HepG2 (cell line): ENCODE data around the gene DCUN1D3. TPM values are rescaled to one million over a fixed set of nuclear protein-coding genes. Genes with fewer than 3 reads are reported as not detected.

Source experiments
- ATAC-seq: fragments of 200-7000 bp; cut with Tn5 transposase; 3 replicates; pipeline ENCODE4 v1.9.1; 2020; ENCODE audit warnings: mild to moderate bottlenecking, moderate library complexity
- BruUV-seq: library from RNA; stranded (reverse); fragments of 400-500 nt; replicated peaks from 2 replicates; lab custom pipeline; 2021; lab: Mats Ljungman, UMichigan
- CTCF ChIA-PET: fragments of 300-600 bp; formaldehyde crosslinking; extraction: SDS; loops from one replicate; lab custom pipeline; 2021; ENCODE audit warnings: low total read pairs, inconsistent platforms, low intra/inter-chr PET ratio; lab: Yijun Ruan, JAX
- POLR2A ChIA-PET: fragments of 350-600 bp; sonication (Branson Sonifier 250); formaldehyde crosslinking; loops from one replicate; lab custom pipeline; 2020; ENCODE audit warnings: antibody characterized with exemption, inconsistent platforms; lab: Yijun Ruan, JAX
- DNase-seq: peaks from one replicate; pipeline ENCODE4 v3.0.0-alpha.2; 2015; ENCODE audit warnings: low spot score
- FAIRE-seq: peaks from 3 replicates; lab custom pipeline; 2011; peaks lifted over from hg19 to GRCh38; lab: Jason Lieb, UNC
- H2AFZ ChIP-seq: one replicate; pipeline ENCODE4 v1.6.1; 2011; ENCODE audit warnings: low read length, inconsistent platforms
- H3K27ac ChIP-seq: fragments of 300-600 bp; 3 replicates; pipeline ENCODE4 v1.8.0; 2011; ENCODE audit warnings: mixed run types, mild to moderate bottlenecking, mixed read lengths, low read length, inconsistent platforms; ENCODE audit not compliant: insufficient read depth; ENCODE audit errors: extremely low read length
- H3K27me3 ChIP-seq, 2 experiments: fragments of 200-600 bp in 1 of 2; 2 replicates in 1 of 2; 3 replicates in 1 of 2; pipeline versions ENCODE4 v1.6.0 to v1.8.0; 2011; ENCODE audit warnings: low read length in 2 of 2, mild to moderate bottlenecking in 2 of 2, moderate library complexity in 2 of 2, inconsistent platforms in 1 of 2; ENCODE audit not compliant: insufficient read depth in 2 of 2, control insufficient read depth in 1 of 2
- H3K36me3 ChIP-seq, 2 experiments: fragments of 200-600 bp in 1 of 2; replicated peaks in 1 of 2; 2 replicates in 1 of 2; 3 replicates in 1 of 2; pipeline versions ENCODE4 v1.5.1 to v1.8.0; 2011; ENCODE audit warnings: low read length in 2 of 2, inconsistent platforms in 1 of 2; ENCODE audit not compliant: insufficient read depth in 2 of 2, control insufficient read depth in 1 of 2
- H3K4me1 ChIP-seq: 2 replicates; pipeline ENCODE4 v1.5.1; 2012; ENCODE audit warnings: low read length, inconsistent platforms; ENCODE audit not compliant: insufficient read depth
- H3K4me2 ChIP-seq: 2 replicates; pipeline ENCODE4 v1.6.0; 2011; ENCODE audit warnings: low read depth, low read length, inconsistent platforms
- H3K4me3 ChIP-seq, 3 experiments: fragments of 200-600 bp in 1 of 3; sonication (generic), shearing (Covaris generic) in 1 of 3; replicated peaks in 1 of 3; 2 replicates each; pipeline ENCODE4 v1.5.1; 2011 to 2016; ENCODE audit warnings: low read length in 3 of 3, inconsistent platforms in 2 of 3, low read depth in 2 of 3, mild to moderate bottlenecking in 2 of 3, control low read depth in 1 of 3, mixed read lengths in 1 of 3; ENCODE audit not compliant: insufficient read depth in 1 of 3
- H3K79me2 ChIP-seq: one replicate; pipeline ENCODE4 v1.6.1; 2011; ENCODE audit warnings: low read length, inconsistent platforms; ENCODE audit not compliant: insufficient read depth
- H3K9ac ChIP-seq: 2 replicates; pipeline ENCODE4 v1.6.0; 2011; ENCODE audit warnings: mild to moderate bottlenecking, low read depth, low read length, inconsistent platforms; ENCODE audit not compliant: insufficient read depth
- H3K9me3 ChIP-seq: 2 replicates; pipeline ENCODE4 v1.5.1; 2012; ENCODE audit warnings: mild to moderate bottlenecking, low read length
- H4K20me1 ChIP-seq: 2 replicates; pipeline ENCODE4 v1.6.0; 2011; ENCODE audit warnings: inconsistent platforms, mild to moderate bottlenecking, low read length, moderate library complexity; ENCODE audit not compliant: insufficient read depth
- ARID2 ChIP-seq: sonication (generic); formaldehyde crosslinking; IDR thresholded peaks from 2 replicates; pipeline ENCODE4 v1.8.1; 2022; ENCODE audit warnings: mild to moderate bottlenecking, missing genetic modification reagents, borderline replicate concordance
- DPF2 ChIP-seq: sonication (generic); formaldehyde crosslinking; IDR thresholded peaks from 2 replicates; pipeline ENCODE4 v1.4.0; 2020; ENCODE audit warnings: mild to moderate bottlenecking, low read depth, missing genetic modification reagents, borderline replicate concordance
- HDAC2 ChIP-seq: sonication (generic); formaldehyde crosslinking; IDR thresholded peaks from 2 replicates; pipeline ENCODE4 v1.4.0; 2020; ENCODE audit warnings: missing genetic modification reagents
- ISL2 ChIP-seq: sonication (generic); formaldehyde crosslinking; IDR thresholded peaks from 2 replicates; pipeline ENCODE4 v1.5.0; 2020; ENCODE audit warnings: missing genetic modification reagents
- MED1 ChIP-seq: sonication (generic); formaldehyde crosslinking; IDR thresholded peaks from 2 replicates; pipeline ENCODE4 v1.4.0; 2020; ENCODE audit warnings: missing genetic modification reagents
- MIXL1 ChIP-seq: IDR thresholded peaks from 2 replicates; pipeline ENCODE4 v1.6.1; 2016
- NRL ChIP-seq: sonication (generic); formaldehyde crosslinking; IDR thresholded peaks from 2 replicates; pipeline ENCODE4 v1.5.0; 2020; ENCODE audit warnings: missing genetic modification reagents, mild to moderate bottlenecking, moderate library complexity, borderline replicate concordance
- PITX1 ChIP-seq: sonication (generic); formaldehyde crosslinking; IDR thresholded peaks from 2 replicates; pipeline ENCODE4 v1.5.1; 2020; ENCODE audit warnings: mild to moderate bottlenecking, missing genetic modification reagents
- RAD21 ChIP-seq: fragments of 450-650 bp; formaldehyde crosslinking; IDR thresholded peaks from 2 replicates; pipeline ENCODE4 v1.5.0; 2020; ENCODE audit warnings: mild to moderate bottlenecking
- SAFB2 ChIP-seq: sonication (generic); formaldehyde crosslinking; IDR thresholded peaks from 2 replicates; pipeline ENCODE4 v1.5.1; 2020; ENCODE audit warnings: missing genetic modification reagents, low read depth, mild to moderate bottlenecking, borderline replicate concordance
- SMAD3 ChIP-seq: sonication (generic); formaldehyde crosslinking; IDR thresholded peaks from 2 replicates; pipeline ENCODE4 v1.4.0; 2020; ENCODE audit warnings: missing genetic modification reagents
- SRF ChIP-seq: IDR thresholded peaks from 2 replicates; pipeline ENCODE4 v1.6.1; 2011; ENCODE audit warnings: mild to moderate bottlenecking, low read depth, low read length, moderate library complexity
- TBX3 ChIP-seq: fragments of 450-650 bp; IDR thresholded peaks from 2 replicates; pipeline ENCODE4 v1.6.1; 2017; ENCODE audit warnings: antibody characterized with exemption, mild to moderate bottlenecking, inconsistent platforms, borderline replicate concordance
- ZFY ChIP-seq: sonication (generic); formaldehyde crosslinking; IDR thresholded peaks from 2 replicates; pipeline ENCODE4 v1.4.0; 2020; ENCODE audit warnings: missing genetic modification reagents
- ZMAT3 ChIP-seq: sonication (generic); formaldehyde crosslinking; conservative IDR thresholded peaks from 2 replicates; pipeline ENCODE4 v1.7.0; 2021; ENCODE audit warnings: missing genetic modification reagents
- ZNF768 ChIP-seq: sonication (generic); formaldehyde crosslinking; IDR thresholded peaks from 2 replicates; pipeline ENCODE4 v1.4.0; 2020; ENCODE audit warnings: missing genetic modification reagents
- WGBS: methylation state at CpG from one replicate; pipeline ENCODE4 v1.1.6; 2017; ENCODE audit warnings: low lambda C conversion rate; 5-methylcytosine and 5-hydroxymethylcytosine counted together
- in situ Hi-C: cut with HindIII; loops from 2 replicates; pipeline ENCODE4 v1.10.0; 2017; ENCODE audit warnings: low pct_unique_long_range_greater_than_20kb; ENCODE audit not compliant: extremely low pct_ligation_motif_present
- intact Hi-C: fragments of 100-400 bp; cut with micrococcal nuclease; formaldehyde crosslinking; loops from one replicate; pipeline ENCODE4 v1.10.0; 2022; ENCODE audit not compliant: unreplicated experiment
- polyA plus RNA-seq, 8 experiments: library from polyadenylated mRNA; depleted of rRNA in 3 of 8; stranded (reverse) in 7 of 8; unstranded in 1 of 8; fragments of >200 nt; fragmentation: Illumina TruSeq in 4 of 8; extraction: Trizol in 4 of 8; gene quantifications; 2 replicates each; pipeline versions ENCODE4 v1.2.1 to v1.2.3, GENCODE V29; 2011 to 2016; ENCODE audit warnings: low read depth in 4 of 8, missing spikeins in 1 of 8, mixed read lengths in 1 of 8; ENCODE audit not compliant: insufficient read depth in 1 of 8
- total RNA-seq, 5 experiments: library from RNA; depleted of rRNA; stranded (reverse); fragments of >200 nt; fragmentation: Illumina TruSeq; extraction: Trizol; gene quantifications; 2 replicates each; pipeline ENCODE4 v1.2.3, GENCODE V29; 2016; ENCODE audit warnings: low read depth in 1 of 5
- TF ChIP-seq, protein P1 (sequence below): sonication (generic); formaldehyde crosslinking; IDR thresholded peaks from 2 replicates; pipeline ENCODE4 v1.4.0; 2020; ENCODE audit warnings: mild to moderate bottlenecking, missing genetic modification reagents
- TF ChIP-seq, protein P2 (sequence below): sonication (generic); formaldehyde crosslinking; IDR thresholded peaks from 2 replicates; pipeline ENCODE4 v1.8.0; 2022; ENCODE audit warnings: low read depth, missing genetic modification reagents
- TF ChIP-seq, protein P3 (sequence below): sonication (generic); formaldehyde crosslinking; IDR thresholded peaks from 2 replicates; pipeline ENCODE4 v1.4.0; 2020; ENCODE audit warnings: missing genetic modification reagents, borderline replicate concordance

Gene DCUN1D3
- total and polyA plus RNA-seq, 2 of the 13 experiments (the other 11 are each of a cell fraction or from before 2014, with no cell fraction given) = 5.0 to 19.3 TPM

DNA sequence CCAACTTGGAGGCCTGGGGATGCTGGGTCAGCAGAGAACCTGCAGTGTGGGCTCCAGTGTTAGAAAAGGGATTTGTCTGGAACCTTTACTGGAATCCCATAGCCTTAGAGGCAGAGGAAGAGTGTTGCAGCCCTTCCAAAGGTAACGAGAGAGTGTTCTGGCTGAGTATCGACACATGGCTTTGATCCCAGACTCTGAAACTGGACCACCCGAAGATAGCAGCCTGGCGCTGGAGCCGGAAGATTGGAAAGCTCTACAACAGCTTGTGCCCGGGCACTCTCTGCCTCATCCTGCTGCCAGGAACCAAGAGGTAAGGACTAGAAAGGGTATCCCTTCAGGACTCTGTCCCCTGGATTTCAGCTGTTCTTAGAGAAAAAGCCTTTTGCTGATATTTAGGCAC, 54.1 kb downstream of the DCUN1D3 start (continued):
- TF ChIP-seq, protein P1, sequence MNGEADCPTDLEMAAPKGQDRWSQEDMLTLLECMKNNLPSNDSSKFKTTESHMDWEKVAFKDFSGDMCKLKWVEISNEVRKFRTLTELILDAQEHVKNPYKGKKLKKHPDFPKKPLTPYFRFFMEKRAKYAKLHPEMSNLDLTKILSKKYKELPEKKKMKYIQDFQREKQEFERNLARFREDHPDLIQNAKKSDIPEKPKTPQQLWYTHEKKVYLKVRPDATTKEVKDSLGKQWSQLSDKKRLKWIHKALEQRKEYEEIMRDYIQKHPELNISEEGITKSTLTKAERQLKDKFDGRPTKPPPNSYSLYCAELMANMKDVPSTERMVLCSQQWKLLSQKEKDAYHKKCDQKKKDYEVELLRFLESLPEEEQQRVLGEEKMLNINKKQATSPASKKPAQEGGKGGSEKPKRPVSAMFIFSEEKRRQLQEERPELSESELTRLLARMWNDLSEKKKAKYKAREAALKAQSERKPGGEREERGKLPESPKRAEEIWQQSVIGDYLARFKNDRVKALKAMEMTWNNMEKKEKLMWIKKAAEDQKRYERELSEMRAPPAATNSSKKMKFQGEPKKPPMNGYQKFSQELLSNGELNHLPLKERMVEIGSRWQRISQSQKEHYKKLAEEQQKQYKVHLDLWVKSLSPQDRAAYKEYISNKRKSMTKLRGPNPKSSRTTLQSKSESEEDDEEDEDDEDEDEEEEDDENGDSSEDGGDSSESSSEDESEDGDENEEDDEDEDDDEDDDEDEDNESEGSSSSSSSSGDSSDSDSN = no peak
- no peak for TF ChIP-seq MED1 (CRISPR knock-in tag)

DNA sequence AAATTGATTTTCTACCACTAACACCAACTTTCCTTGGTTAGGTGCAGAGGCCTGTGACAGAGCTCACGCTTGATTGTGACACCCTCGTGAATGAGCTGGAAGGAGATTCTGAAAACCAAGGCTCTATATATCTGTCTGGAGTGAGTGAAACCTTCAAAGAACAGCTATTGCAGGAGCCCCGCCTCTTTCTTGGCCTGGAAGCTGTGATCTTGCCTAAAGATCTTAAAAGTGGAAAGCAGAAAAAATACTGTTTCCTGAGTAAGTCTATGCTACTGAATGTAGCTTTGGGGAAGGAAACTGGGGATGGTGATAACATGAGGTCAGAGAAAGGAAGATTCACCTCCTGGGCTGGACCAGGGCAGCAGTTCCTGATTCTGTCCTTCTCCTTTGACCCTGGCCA, 55.6 kb downstream of the DCUN1D3 start:
- POLR2A ChIA-PET = no interaction called here
- 96% methylated on average over 3 of the region's 3 CpGs for WGBS
- no peaks in the 10 kb centered on the region for H3K4me1 ChIP-seq
- no peaks in the 10 kb centered on the region for H3K27me3 ChIP-seq
- no peak overlapping the region for H3K27ac ChIP-seq
- CTCF ChIA-PET = no interaction called here
- intact Hi-C loops (no loop called here), in situ Hi-C loops (no loop called here)
- no peak overlapping the region for H3K4me2 ChIP-seq
- ATAC-seq (no peak), DNase-seq (no peak)
- no peak overlapping the region for H3K4me3 ChIP-seq
- no peaks in the 10 kb centered on the region for H4K20me1 ChIP-seq
- no peaks in the 10 kb centered on the region for H3K9me3 ChIP-seq
- TF ChIP-seq TBX3 (no peak), SRF (no peak), ISL2 (CRISPR knock-in tag) (no peak), HDAC2 (no peak), ZMAT3 (CRISPR knock-in tag) (no peak), PITX1 (CRISPR knock-in tag) (no peak), DPF2 (CRISPR knock-in tag) (no peak), ZNF768 (no peak), RAD21 (CRISPR knock-in tag) (no peak), ZFY (CRISPR knock-in tag) (no peak), NRL (CRISPR knock-in tag) (no peak), MIXL1 (CRISPR knock-in tag) (no peak), SAFB2 (CRISPR knock-in tag) (no peak), SMAD3 (CRISPR knock-in tag) (no peak), ARID2 (CRISPR knock-in tag) (no peak)
- TF ChIP-seq, protein P2, sequence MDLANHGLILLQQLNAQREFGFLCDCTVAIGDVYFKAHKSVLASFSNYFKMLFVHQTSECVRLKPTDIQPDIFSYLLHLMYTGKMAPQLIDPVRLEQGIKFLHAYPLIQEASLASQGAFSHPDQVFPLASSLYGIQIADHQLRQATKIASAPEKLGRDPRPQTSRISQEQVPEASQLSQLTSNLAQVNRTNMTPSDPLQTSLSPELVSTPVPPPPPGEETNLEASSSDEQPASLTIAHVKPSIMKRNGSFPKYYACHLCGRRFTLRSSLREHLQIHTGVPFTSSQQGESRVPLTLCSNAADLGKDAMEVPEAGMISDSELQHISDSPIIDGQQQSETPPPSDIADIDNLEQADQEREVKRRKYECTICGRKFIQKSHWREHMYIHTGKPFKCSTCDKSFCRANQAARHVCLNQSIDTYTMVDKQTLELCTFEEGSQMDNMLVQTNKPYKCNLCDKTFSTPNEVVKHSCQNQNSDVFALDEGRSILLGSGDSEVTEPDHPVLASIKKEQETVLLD = no peak
- TF ChIP-seq, protein P3, sequence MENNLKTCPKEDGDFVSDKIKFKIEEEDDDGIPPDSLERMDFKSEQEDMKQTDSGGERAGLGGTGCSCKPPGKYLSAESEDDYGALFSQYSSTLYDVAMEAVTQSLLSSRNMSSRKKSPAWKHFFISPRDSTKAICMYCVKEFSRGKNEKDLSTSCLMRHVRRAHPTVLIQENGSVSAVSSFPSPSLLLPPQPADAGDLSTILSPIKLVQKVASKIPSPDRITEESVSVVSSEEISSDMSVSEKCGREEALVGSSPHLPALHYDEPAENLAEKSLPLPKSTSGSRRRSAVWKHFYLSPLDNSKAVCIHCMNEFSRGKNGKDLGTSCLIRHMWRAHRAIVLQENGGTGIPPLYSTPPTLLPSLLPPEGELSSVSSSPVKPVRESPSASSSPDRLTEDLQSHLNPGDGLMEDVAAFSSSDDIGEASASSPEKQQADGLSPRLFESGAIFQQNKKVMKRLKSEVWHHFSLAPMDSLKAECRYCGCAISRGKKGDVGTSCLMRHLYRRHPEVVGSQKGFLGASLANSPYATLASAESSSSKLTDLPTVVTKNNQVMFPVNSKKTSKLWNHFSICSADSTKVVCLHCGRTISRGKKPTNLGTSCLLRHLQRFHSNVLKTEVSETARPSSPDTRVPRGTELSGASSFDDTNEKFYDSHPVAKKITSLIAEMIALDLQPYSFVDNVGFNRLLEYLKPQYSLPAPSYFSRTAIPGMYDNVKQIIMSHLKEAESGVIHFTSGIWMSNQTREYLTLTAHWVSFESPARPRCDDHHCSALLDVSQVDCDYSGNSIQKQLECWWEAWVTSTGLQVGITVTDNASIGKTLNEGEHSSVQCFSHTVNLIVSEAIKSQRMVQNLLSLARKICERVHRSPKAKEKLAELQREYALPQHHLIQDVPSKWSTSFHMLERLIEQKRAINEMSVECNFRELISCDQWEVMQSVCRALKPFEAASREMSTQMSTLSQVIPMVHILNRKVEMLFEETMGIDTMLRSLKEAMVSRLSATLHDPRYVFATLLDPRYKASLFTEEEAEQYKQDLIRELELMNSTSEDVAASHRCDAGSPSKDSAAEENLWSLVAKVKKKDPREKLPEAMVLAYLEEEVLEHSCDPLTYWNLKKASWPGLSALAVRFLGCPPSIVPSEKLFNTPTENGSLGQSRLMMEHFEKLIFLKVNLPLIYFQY = no peak
- TF ChIP-seq, all 625 proteins: peak for 0
- Histone ChIP-seq H3K9ac (no peak overlapping the region), H3K36me3 (peaks cover 13 to 43% of the 10 kb centered on the region in 2 experiments), H3K79me2 (no peaks in the 10 kb centered on the region), H2AFZ (no peak overlapping the region)
- FAIRE-seq = no peak
- BruUV-seq = no TSS peak
